ENCODE data around the gene NUP35.

Gene NUP35

GRCh38 chr2:183124222-183124956 lies at the start of gene NUP35:
Gene NUP35, plus strand, starts transcription at chr2:183124443. Its CDS starts 15 bp downstream, at chr2:183124458.
- DNase-seq (ENCODE audit: low read depth in 3 of 3): peak; percentile 74 to 78 (median 76)

- DNase-seq (ENCODE audit: low read depth in 3 of 3): no peak
These were observed 46.1 kb upstream of the NUP35 start for GRCh38 chr2:183078163-183078463.

- peak; percentile 67 to 80 (median 79) for DNase-seq (ENCODE audit: low read depth in 3 of 3)
These were observed 45.6 kb upstream of the NUP35 start, which contains the start of gene DUSP19 for GRCh38 chr2:183078464-183079138. Gene DUSP19, plus strand, starts transcription at chr2:183078747. Its CDS starts 187 bp downstream, at chr2:183078934.

GRCh38 chr2:183079139-183079775 lies 45.0 kb upstream of the NUP35 start:
- no peak for DNase-seq (ENCODE audit: low read depth in 3 of 3)

- no peak for DNase-seq (ENCODE audit: low read depth in 3 of 3)
These were observed 42.3 kb upstream of the NUP35 start for GRCh38 chr2:183081911-183082310.

- no peak for DNase-seq (ENCODE audit: low read depth in 3 of 3)
These were observed 36.2 kb upstream of the NUP35 start for GRCh38 chr2:183088061-183088460.

GRCh38 chr2:183089192-183089851 lies 34.9 kb upstream of the NUP35 start:
- DNase-seq (ENCODE audit: low read depth in 3 of 3): no peak

- DNase-seq (ENCODE audit: low read depth in 3 of 3): no peak
These were observed 32.8 kb upstream of the NUP35 start for GRCh38 chr2:183091318-183091953.

GRCh38 chr2:183091954-183092345 lies 32.3 kb upstream of the NUP35 start:
- DNase-seq (ENCODE audit: low read depth in 3 of 3): no peak

GRCh38 chr2:183093857-183094657 lies 30.2 kb upstream of the NUP35 start:
- DNase-seq (ENCODE audit: low read depth in 3 of 3): no peak

- DNase-seq (ENCODE audit: low read depth in 3 of 3): no peak
These were observed 18.7 kb upstream of the NUP35 start for GRCh38 chr2:183105402-183106134.

- DNase-seq (ENCODE audit: low read depth in 3 of 3): no peak
These were observed 11.7 kb upstream of the NUP35 start for GRCh38 chr2:183112577-183112976.

- no peak for DNase-seq (ENCODE audit: low read depth in 3 of 3)
These were observed 10.6 kb upstream of the NUP35 start for GRCh38 chr2:183113630-183114029.

- DNase-seq (ENCODE audit: low read depth in 3 of 3): no peak
These were observed 7.0 kb upstream of the NUP35 start for GRCh38 chr2:183117226-183117625.

GRCh38 chr2:183123117-183123958 lies 905 bp upstream of the NUP35 start:
- no peak for DNase-seq (ENCODE audit: low read depth in 3 of 3)

GRCh38 chr2:183123959-183124221 lies 353 bp upstream of the NUP35 start:
- DNase-seq (ENCODE audit: low read depth in 3 of 3): no peak

GRCh38 chr2:183124957-183125255 lies 663 bp downstream of the NUP35 start:
- DNase-seq (ENCODE audit: low read depth in 3 of 3): no peak

GRCh38 chr2:183125659-183126341 lies 1.6 kb downstream of the NUP35 start:
- no peak for DNase-seq (ENCODE audit: low read depth in 3 of 3)

- DNase-seq (ENCODE audit: low read depth in 3 of 3): no peak
These were observed 2.4 kb downstream of the NUP35 start for GRCh38 chr2:183126635-183127034.
